ENCODE data around the gene FAM13B. TPM values are rescaled to one million over a fixed set of nuclear protein-coding genes. Genes with fewer than 3 reads are reported as not detected.
"Not testable (repeated sequence)": the region's sequence is repeated elsewhere in the genome, so short reads cannot be mapped to it uniquely, and the experiment has no call there.

The FAM13B gene
- total and polyA plus RNA-seq, 11 donors = 6.8 to 42.0 (median 25.3) TPM

DNA sequence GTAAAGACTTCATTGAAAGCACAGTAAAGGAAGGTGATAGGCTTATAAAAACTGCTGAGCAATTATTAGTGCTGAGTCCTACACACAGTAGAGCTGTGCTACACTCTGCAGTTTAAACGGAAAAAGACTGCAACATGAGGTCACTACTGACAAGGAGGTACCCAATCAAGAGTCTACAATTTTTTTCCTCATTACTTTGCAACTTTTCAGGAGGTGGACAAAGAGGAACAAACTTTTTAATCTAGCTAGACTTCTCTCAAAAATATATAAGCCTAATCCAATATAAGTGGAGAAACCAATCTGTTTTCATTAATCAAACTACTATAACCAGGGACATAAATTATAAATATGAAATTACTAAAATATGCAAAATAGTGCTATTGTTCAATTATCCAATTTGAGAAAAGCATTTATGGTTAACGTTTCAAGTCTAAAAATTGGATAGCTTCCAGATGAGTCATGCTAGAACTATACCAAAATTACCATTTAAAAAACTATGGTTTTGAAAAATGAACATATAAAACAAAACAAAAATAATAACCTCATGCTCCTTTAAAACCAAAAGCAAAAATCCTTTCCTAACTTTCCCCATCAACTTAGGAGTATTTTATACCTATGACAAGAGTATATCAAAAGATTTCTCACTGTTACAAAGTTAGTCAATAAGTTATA lies 37.7 kb downstream of the FAM13B start:
- ATAC-seq (peak in 3 of 4 donors; percentile 66 to 80 (median 76)), DNase-seq (no peak)
- H3K27me3 ChIP-seq = no peaks in the 10 kb centered on the region
- no peak overlapping the region for H3K4me3 ChIP-seq
- peaks cover 0 to 40% (median 8%) of the 10 kb centered on the region in 12 donors for H3K4me1 ChIP-seq
- 27 to 31% (median 29%) methylated on average over 2 of the region's 2 CpGs for WGBS, 4 donors
- H3K9me3 ChIP-seq = peaks cover 0 to 11% (median 0%) of the 10 kb centered on the region in 12 donors
- peak overlapping the region in 1 of 12 donors; percentile 19 for H3K27ac ChIP-seq
- intact Hi-C loops (cut with DNase I) = no loop called here
- H3K36me3 ChIP-seq = peaks cover 0 to 33% (median 20%) of the 10 kb centered on the region in 9 donors
- TF ChIP-seq POLR2A (IDR thresholded peaks at IDR 0.05) = no peak
- TF ChIP-seq, protein P1, sequence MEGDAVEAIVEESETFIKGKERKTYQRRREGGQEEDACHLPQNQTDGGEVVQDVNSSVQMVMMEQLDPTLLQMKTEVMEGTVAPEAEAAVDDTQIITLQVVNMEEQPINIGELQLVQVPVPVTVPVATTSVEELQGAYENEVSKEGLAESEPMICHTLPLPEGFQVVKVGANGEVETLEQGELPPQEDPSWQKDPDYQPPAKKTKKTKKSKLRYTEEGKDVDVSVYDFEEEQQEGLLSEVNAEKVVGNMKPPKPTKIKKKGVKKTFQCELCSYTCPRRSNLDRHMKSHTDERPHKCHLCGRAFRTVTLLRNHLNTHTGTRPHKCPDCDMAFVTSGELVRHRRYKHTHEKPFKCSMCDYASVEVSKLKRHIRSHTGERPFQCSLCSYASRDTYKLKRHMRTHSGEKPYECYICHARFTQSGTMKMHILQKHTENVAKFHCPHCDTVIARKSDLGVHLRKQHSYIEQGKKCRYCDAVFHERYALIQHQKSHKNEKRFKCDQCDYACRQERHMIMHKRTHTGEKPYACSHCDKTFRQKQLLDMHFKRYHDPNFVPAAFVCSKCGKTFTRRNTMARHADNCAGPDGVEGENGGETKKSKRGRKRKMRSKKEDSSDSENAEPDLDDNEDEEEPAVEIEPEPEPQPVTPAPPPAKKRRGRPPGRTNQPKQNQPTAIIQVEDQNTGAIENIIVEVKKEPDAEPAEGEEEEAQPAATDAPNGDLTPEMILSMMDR (IDR thresholded peaks at IDR 0.05) = no peak

DNA sequence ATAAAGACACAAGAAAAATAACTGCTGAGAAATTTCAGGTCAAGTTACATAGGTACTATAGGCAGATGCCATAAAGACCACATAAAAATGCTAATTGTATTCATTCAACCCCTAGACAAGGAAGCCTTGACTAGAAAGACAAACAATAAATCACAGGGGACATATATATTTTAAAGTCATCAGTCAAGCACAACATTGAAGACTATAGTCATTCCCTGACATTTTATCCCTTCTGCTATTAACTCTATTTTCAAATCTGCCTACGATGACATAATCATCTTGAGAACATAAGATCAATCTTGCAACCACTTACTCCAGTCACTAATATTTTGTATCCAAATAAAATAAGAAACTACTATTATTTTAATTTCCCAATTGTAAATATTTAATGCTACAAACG lies 38.3 kb downstream of the FAM13B start:
- DNase-seq (no peak), ATAC-seq (no peak)
- Histone ChIP-seq H3K27ac (peak overlapping the region in 1 of 12 donors; percentile 19), H3K4me1 (peaks cover 0 to 40% (median 7%) of the 10 kb centered on the region in 12 donors), H3K4me3 (no peak overlapping the region), H3K27me3 (no peaks in the 10 kb centered on the region), H3K36me3 (peaks cover 0 to 32% (median 16%) of the 10 kb centered on the region in 9 donors), H3K9me3 (peaks cover 0 to 11% (median 0%) of the 10 kb centered on the region in 12 donors)
- TF ChIP-seq, protein P1 (IDR thresholded peaks at IDR 0.05) = no peak
- no peak for TF ChIP-seq POLR2A (IDR thresholded peaks at IDR 0.05)
- WGBS, 4 donors = 63 to 88% (median 87%) methylated on average over 2 of the region's 2 CpGs
- intact Hi-C loops (cut with DNase I) = no loop called here

DNA sequence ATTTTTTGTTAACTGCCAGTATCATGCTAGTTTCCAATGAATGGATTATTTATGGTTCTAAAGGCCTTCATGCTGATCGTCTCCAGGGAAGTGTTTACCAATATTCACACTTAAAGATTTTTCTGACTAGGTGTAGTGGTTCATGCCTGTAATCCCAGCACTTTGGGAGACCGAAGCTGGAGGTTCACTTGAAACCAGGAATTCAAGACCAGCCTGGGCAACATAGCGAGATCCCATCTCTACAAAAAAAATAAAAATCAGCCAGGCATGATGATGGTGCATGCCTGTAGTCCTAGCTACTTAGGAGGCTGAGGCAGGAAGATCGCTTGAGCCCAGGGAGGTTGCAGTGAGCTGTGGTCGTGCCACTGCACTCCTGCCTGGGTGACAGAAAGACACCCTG lies 43.5 kb downstream of the FAM13B start:
- TF ChIP-seq, protein P1 (IDR thresholded peaks at IDR 0.05) = no peak
- TF ChIP-seq POLR2A (IDR thresholded peaks at IDR 0.05) = no peak
- Histone ChIP-seq H3K27me3 (no peaks in the 10 kb centered on the region), H3K36me3 (peaks cover 0 to 54% (median 27%) of the 10 kb centered on the region in 9 donors), H3K4me3 (no peak overlapping the region), H3K9me3 (no peaks in the 10 kb centered on the region), H3K4me1 (peaks cover 0 to 17% (median 2%) of the 10 kb centered on the region in 12 donors), H3K27ac (no peak overlapping the region)
- ATAC-seq (no peak), DNase-seq (no peak)
- intact Hi-C loops (cut with DNase I) = no loop called here
- 97 to 99% (median 98%) methylated on average over 5 of the region's 5 CpGs for WGBS, 4 donors

- Histone ChIP-seq H3K36me3 (peaks cover 0 to 52% (median 32%) of the 10 kb centered on the region in 9 donors), H3K27me3 (no peaks in the 10 kb centered on the region), H3K9me3 (peaks cover 0 to 6% (median 0%) of the 10 kb centered on the region in 12 donors), H3K4me1 (no peaks in the 10 kb centered on the region), H3K4me3 (no peak overlapping the region), H3K27ac (no peak overlapping the region)
- intact Hi-C loops (cut with DNase I) = no loop called here
- WGBS, 4 donors = 96 to 97% (median 96%) methylated on average over 3 of the region's 3 CpGs
- ATAC-seq (no peak), DNase-seq (no peak)
- TF ChIP-seq, protein P1 (IDR thresholded peaks at IDR 0.05) = no peak
- no peak for TF ChIP-seq POLR2A (IDR thresholded peaks at IDR 0.05)
These were observed 57.7 kb downstream of the FAM13B start for GRCh38 chr5:137975208-137975607.

GRCh38 chr5:137970384-137970783 lies 62.5 kb downstream of the FAM13B start:
- H3K4me1 ChIP-seq; DNase-seq; H3K27ac ChIP-seq; intact Hi-C loops (cut with DNase I); H3K9me3 ChIP-seq; H3K27me3 ChIP-seq; ATAC-seq; H3K4me3 ChIP-seq: not testable (repeated sequence)
- peaks cover 0 to 37% (median 15%) of the 10 kb centered on the region in 9 donors for H3K36me3 ChIP-seq
- 92 to 99% (median 94%) methylated on average over 3 to 4 of the region's 4 CpGs for WGBS, 4 donors
